PC-9 (cell line): ENCODE results near the gene STUB1.

Experiments
- EZH2 ChIP-seq: fragments of 200-600 bp; sonication (generic); IDR thresholded peaks from 2 replicates; pipeline ENCODE4 v1.8.0; 2017; ENCODE audit warnings: antibody characterized with exemption, low read depth
- TF ChIP-seq, protein P1 (sequence below): fragments of 200-600 bp; sonication (generic); conservative IDR thresholded peaks from 2 replicates; pipeline ENCODE4 v1.6.1; 2017; ENCODE audit warnings: mixed run types, antibody characterized with exemption, mild to moderate bottlenecking, moderate library complexity

DNA sequence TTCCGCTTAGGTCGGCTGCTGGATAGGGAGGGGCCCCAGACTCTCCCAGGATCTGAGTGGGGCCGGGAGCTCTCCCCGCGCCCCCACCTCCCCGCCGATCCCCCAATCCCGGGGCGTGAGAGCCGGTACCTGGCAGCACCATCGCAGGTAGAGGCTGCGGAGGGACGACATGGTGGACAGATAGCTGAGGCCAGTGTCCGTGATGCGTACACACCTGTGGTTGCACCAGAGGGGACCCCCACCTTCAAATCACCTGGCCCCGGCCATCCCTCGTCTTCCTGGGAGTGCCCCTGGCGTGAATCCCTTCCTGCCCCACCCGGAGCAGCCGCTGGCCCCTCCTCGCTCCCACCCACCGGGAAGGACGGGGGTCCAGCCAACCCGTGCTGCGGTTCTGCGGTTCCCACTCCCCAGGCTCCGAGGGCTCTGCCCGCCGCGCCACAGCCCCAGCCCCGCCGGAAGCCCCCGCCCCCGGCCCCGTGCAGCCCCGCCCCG, 14.7 kb downstream of the STUB1 start:
- TF ChIP-seq, protein P1, sequence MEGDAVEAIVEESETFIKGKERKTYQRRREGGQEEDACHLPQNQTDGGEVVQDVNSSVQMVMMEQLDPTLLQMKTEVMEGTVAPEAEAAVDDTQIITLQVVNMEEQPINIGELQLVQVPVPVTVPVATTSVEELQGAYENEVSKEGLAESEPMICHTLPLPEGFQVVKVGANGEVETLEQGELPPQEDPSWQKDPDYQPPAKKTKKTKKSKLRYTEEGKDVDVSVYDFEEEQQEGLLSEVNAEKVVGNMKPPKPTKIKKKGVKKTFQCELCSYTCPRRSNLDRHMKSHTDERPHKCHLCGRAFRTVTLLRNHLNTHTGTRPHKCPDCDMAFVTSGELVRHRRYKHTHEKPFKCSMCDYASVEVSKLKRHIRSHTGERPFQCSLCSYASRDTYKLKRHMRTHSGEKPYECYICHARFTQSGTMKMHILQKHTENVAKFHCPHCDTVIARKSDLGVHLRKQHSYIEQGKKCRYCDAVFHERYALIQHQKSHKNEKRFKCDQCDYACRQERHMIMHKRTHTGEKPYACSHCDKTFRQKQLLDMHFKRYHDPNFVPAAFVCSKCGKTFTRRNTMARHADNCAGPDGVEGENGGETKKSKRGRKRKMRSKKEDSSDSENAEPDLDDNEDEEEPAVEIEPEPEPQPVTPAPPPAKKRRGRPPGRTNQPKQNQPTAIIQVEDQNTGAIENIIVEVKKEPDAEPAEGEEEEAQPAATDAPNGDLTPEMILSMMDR = no peak
- no peak for TF ChIP-seq EZH2
